Choroid plexus epithelial cell (primary cell): ENCODE results near the gene ACTG1.

Source experiments
- DNase-seq: peaks from one replicate; pipeline ENCODE4 v3.0.0-alpha.2; 2010; ENCODE audit warnings: low read depth
- H3K4me3 ChIP-seq: 2 replicates; pipeline ENCODE4 v1.5.1; 2011; ENCODE audit warnings: low read depth, mild to moderate bottlenecking, control low read depth, low read length, moderate library complexity
- CTCF ChIP-seq: conservative IDR thresholded peaks from 2 replicates; pipeline ENCODE4 v1.5.1; 2011; ENCODE audit warnings: low read depth, mild to moderate bottlenecking, control low read depth, inconsistent platforms, low read length, moderate library complexity

ACTG1 gene

GRCh38 chr17:81471818-81472456 is 40.7 kb downstream of the ACTG1 start:
- peak overlapping the region; percentile 55 for H3K4me3 ChIP-seq
- peak; percentile 78 for TF ChIP-seq CTCF
- DNase-seq, result peak; percentile 98

DNA sequence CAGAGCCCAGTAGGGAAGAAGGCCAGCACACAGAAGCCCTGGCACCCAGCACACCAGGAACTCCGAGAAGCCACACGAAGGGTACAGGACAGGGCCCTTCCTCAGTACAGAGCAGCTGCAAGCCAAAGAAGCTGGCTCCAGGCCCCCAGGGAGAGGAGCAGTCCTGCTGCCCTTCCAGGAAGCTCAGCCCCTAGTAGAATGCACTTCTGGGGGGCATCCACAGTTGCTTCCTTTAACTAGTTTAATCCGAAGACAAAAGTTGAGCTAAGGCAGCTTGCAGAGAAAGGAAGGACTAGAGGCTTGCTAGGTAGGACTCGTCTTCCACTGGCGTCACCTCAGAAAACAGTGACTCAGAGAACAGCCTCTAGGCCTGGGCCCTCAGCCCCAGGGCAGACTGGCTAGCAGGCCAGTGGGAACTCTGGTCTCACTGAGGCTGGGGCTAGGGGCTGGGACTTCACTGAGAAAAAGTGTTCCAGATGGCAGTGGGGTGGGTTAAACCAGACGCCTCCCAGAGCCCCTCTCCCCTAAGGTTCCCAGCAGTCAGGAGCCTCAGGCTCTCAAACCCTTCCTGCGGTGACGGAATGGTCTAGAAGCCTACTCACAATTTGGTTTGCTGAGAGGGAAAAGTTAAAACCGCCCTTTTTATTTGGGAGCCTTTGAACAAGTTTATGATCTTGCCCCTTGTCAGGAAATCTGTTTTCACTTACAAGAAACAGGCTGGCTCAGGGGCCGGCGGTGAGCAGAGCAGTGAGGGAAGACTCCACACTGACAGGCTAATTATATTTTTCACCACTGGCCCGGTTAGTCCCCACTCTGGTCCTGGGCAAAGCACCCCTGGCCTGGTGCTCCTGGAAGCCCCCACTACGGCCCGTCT is 41.4 kb downstream of the ACTG1 start:
- DNase-seq, result no peak
- peak overlapping the region; percentile 55 for H3K4me3 ChIP-seq
- TF ChIP-seq CTCF, result no peak

DNA sequence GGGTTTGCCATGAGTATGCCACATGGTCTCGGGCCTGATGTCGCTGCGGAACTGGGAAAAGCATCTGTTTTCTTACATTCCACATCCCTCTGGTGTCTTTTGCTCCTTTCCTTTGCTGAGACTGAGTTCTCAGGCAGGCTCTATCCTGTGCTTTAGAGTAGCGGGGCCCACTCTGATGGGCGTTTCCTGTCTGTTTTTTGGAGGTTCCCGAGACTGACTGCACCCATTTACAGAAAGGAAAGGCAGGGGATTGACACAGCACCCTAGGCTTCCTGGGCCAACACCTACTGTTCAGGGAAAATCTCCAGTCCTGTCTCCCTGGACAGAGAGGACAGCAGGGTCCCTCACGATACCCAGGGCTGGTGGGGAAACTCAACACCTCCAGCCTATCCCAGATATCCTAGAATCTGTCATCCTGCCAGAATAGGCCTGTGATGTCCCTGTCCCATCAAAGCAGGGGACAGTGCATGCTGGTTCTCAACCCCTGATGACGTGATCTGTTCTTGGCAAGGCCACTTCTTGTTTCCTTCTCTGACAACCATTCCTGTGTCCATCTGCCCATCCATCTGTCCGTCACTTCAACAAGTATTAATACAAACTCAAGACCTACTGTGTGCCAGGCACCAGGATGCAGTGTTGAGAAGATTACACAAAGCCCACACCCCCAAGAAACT is 42.2 kb downstream of the ACTG1 start:
- H3K4me3 ChIP-seq, result no peak overlapping the region
- DNase-seq, result no peak
- no peak for TF ChIP-seq CTCF

GRCh38 chr17:81469266-81469665 is 43.3 kb downstream of the ACTG1 start:
- TF ChIP-seq CTCF, result no peak
- DNase-seq, result no peak
- no peak overlapping the region for H3K4me3 ChIP-seq

DNA sequence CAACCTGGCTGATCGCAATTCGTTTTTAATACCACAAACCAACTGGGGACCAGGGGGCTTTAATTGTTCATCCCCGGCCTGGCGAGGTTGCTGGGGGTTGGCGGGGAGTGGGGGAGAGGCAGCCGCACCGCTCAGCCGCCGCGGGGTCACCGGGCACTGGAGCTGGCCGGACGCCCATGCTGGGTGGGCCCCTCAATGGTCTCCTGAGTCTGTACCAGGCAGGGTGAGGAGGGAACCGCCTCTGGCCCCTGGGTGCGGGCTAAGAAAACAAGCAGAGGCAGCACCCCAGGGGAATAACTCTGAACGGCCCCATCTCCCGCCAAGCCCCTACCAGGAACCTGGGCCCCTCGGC is 43.9 kb downstream of the ACTG1 start:
- no peak for DNase-seq
- TF ChIP-seq CTCF, result no peak
- no peak overlapping the region for H3K4me3 ChIP-seq

DNA sequence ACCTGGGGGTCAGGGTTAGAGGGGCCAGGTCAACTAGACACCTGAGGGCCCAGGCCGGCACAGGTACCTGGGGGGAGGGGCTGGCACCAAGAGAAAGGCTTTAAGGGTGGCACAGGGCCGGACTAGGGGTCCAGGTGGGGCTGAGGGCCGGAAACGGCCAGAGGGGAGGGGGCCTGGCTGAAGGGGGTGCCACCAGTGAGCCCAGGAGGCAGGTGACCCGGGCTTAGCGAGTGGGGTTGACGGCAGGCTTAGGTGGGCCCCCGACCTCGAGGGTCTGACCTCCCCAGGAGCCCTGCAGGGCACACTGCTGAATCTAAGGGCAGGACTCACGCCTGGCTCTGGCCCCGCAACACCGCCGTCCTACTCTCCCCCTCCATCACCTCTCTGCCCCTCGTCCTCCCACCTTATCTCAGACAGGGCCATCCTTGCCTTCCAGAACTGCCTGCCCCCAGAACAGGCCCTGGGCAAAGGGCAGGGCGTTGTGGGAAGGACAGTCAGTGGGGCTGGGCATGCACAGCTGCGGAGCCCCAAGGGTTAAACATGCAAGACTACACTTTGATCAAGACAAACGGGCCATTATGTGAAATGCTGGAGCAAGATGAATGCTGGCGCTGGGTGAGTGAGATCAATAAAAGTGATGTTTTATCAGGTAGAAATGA is 44.4 kb downstream of the ACTG1 start:
- TF ChIP-seq CTCF, result no peak
- DNase-seq, result no peak

More for the DNA sequence above, 44.4 kb downstream of the ACTG1 start:
- no peak overlapping the region for H3K4me3 ChIP-seq
